A673 (cell line): ENCODE data around the gene MIGA1. TPM values are rescaled to one million over a fixed set of nuclear protein-coding genes. Genes with fewer than 3 reads are reported as not detected.
A peak's percentile ranks its signal among the peaks of the same experiment; 100 is the strongest.
"Not testable (repeated sequence)": the region's sequence is repeated elsewhere in the genome, so short reads cannot be mapped to it uniquely, and the experiment has no call there.

Experiments used
- BruUV-seq: library from RNA; stranded (reverse); fragments of 400-500 nt; replicated peaks from 2 replicates; lab custom pipeline; 2021; lab: Mats Ljungman, UMichigan
- CTCF ChIA-PET: fragments of 300-600 bp; sonication (Branson Sonifier 250); formaldehyde crosslinking; loops from one replicate; lab custom pipeline; 2022; ENCODE audit warnings: antibody characterized with exemption; lab: Charles Lee
- POLR2A ChIA-PET: fragments of 300-600 bp; sonication (Branson Sonifier 250); formaldehyde crosslinking; loops from one replicate; lab custom pipeline; 2022; ENCODE audit warnings: antibody characterized with exemption; ENCODE audit not compliant: low non-redundant PET; lab: Charles Lee
- DNase-seq: peaks from one replicate; pipeline ENCODE4 v3.0.0-alpha.2; 2015; ENCODE audit warnings: low spot score
- H3K27ac ChIP-seq: fragments of 200-600 bp; sonication (generic); 2 replicates; pipeline ENCODE4 v1.5.1; 2016; ENCODE audit warnings: mixed run types, low read depth, mild to moderate bottlenecking, mixed read lengths, antibody characterized with exemption, low read length; ENCODE audit not compliant: poor library complexity, severe bottlenecking
- H3K27me3 ChIP-seq: fragments of 200-600 bp; sonication (generic); replicated peaks from 2 replicates; pipeline ENCODE4 v1.6.1; 2017; ENCODE audit warnings: mixed run types, low read depth, mild to moderate bottlenecking, mixed read lengths, antibody characterized with exemption, low read length; ENCODE audit not compliant: insufficient read depth, poor library complexity
- H3K36me3 ChIP-seq: fragments of 200-600 bp; sonication (generic); 2 replicates; pipeline ENCODE4 v1.6.1; 2016; ENCODE audit warnings: mixed run types, mild to moderate bottlenecking, mixed read lengths, antibody characterized with exemption, low read length; ENCODE audit not compliant: insufficient read depth, poor library complexity, severe bottlenecking
- H3K4me1 ChIP-seq: fragments of 200-600 bp; sonication (generic); 2 replicates; pipeline ENCODE4 v1.6.1; 2017; ENCODE audit warnings: mixed run types, mild to moderate bottlenecking, mixed read lengths, antibody characterized with exemption, low read length; ENCODE audit not compliant: insufficient read depth, poor library complexity, severe bottlenecking
- H3K4me3 ChIP-seq: fragments of 200-600 bp; sonication (generic); 2 replicates; pipeline ENCODE4 v1.5.1; 2016; ENCODE audit warnings: low read depth, mixed run types, mild to moderate bottlenecking, mixed read lengths, low read length; ENCODE audit not compliant: poor library complexity, severe bottlenecking
- H3K9me3 ChIP-seq: fragments of 200-600 bp; sonication (generic); 2 replicates; pipeline ENCODE4 v1.6.1; 2016; ENCODE audit warnings: mixed run types, low read depth, mild to moderate bottlenecking, mixed read lengths, antibody characterized with exemption, low read length; ENCODE audit not compliant: poor library complexity, severe bottlenecking
- CTCF ChIP-seq: fragments of 300-800, 200-600 bp; sonication (generic); conservative IDR thresholded peaks from 2 replicates; pipeline ENCODE4 v1.5.1; 2017; ENCODE audit warnings: low read depth, mild to moderate bottlenecking, antibody characterized with exemption, low read length, moderate library complexity, mixed read lengths
- EZH2 ChIP-seq: fragments of 200-600 bp; sonication (generic); IDR thresholded peaks from 2 replicates; pipeline ENCODE4 v1.6.1; 2017; ENCODE audit warnings: borderline replicate concordance, low read depth, mild to moderate bottlenecking, mixed read lengths, antibody characterized with exemption, low read length; ENCODE audit not compliant: poor library complexity, severe bottlenecking
- intact Hi-C: fragments of 100-400 bp; cut with micrococcal nuclease; formaldehyde crosslinking; loops from one replicate; pipeline ENCODE4 v1.10.0; 2022; ENCODE audit not compliant: unreplicated experiment
- total RNA-seq: library from RNA; stranded (reverse); gene quantifications from 2 replicates; pipeline ENCODE4 v1.2.3, GENCODE V29; 2021

MIGA1 gene
- total RNA-seq, 1 experiment from 2014 or later, result 14.1 TPM

GRCh38 chr1:77776007-77776700 lies 3.3 kb upstream of the MIGA1 start:
- Histone ChIP-seq H3K4me1 (peaks cover 14% of the 10 kb centered on the region), H3K9me3 (no peaks in the 10 kb centered on the region), H3K27ac (peak overlapping the region; percentile 32), H3K27me3 (no peaks in the 10 kb centered on the region), H3K36me3 (no peaks in the 10 kb centered on the region), H3K4me3 (no peak overlapping the region)
- DNase-seq, result peak; percentile 51
- POLR2A ChIA-PET, result interaction anchor here (0.5 to 0.7 kb wide), 2 partner anchors 29 to 209 kb away, joined by 4 to 9 read pairs; no protein-coding TSS in a partner anchor
- no TSS peak for BruUV-seq
- no peak for TF ChIP-seq CTCF
- no peak for TF ChIP-seq EZH2
- intact Hi-C loops, result no loop called here
- CTCF ChIA-PET, result interaction anchor here (0.6 kb wide), 1 partner anchor 158 kb away, joined by 4 read pairs; no protein-coding TSS in a partner anchor

- TF ChIP-seq EZH2 (no peak), CTCF (no peak)
- intact Hi-C loops, result no loop called here
These were observed 2.2 kb downstream of the MIGA1 start for GRCh38 chr1:77781683-77782082.

GRCh38 chr1:77783141-77783540 lies 3.7 kb downstream of the MIGA1 start:
- no peaks in the 10 kb centered on the region for H3K27me3 ChIP-seq
- H3K36me3 ChIP-seq, result peaks cover 22% of the 10 kb centered on the region
- ChIA-PET CTCF (no interaction called here), POLR2A (no interaction called here)
- BruUV-seq, result no TSS peak
- no peak overlapping the region for H3K27ac ChIP-seq
- H3K4me1 ChIP-seq, result peaks cover 16% of the 10 kb centered on the region
- no peak for DNase-seq
- TF ChIP-seq EZH2, result no peak
- no peak for TF ChIP-seq CTCF
- intact Hi-C loops, result no loop called here
- no peak overlapping the region for H3K4me3 ChIP-seq
- no peaks in the 10 kb centered on the region for H3K9me3 ChIP-seq

More at GRCh38 chr1:77781683-77782082, 2.2 kb downstream of the MIGA1 start:
- Histone ChIP-seq H3K4me1 (peaks cover 16% of the 10 kb centered on the region), H3K27ac (no peak overlapping the region), H3K27me3 (no peaks in the 10 kb centered on the region), H3K36me3 (peaks cover 21% of the 10 kb centered on the region), H3K9me3 (no peaks in the 10 kb centered on the region), H3K4me3 (no peak overlapping the region)
- no peak for DNase-seq
- CTCF ChIA-PET, result no interaction called here
- POLR2A ChIA-PET, result no interaction called here
- no TSS peak for BruUV-seq

- H3K4me3 ChIP-seq, DNase-seq, intact Hi-C loops, POLR2A ChIA-PET, H3K27me3 ChIP-seq, H3K9me3 ChIP-seq, BruUV-seq, H3K4me1 ChIP-seq, H3K27ac ChIP-seq, CTCF ChIA-PET: not testable (repeated sequence)
- H3K36me3 ChIP-seq, result peaks cover 30% of the 10 kb centered on the region
These were observed 6.8 kb downstream of the MIGA1 start for GRCh38 chr1:77786093-77786741.
